Adrenal gland (tissue), 5 donors: Measurements from ENCODE around the gene LACTBL1.

Experiments used
- POLR2A ChIP-seq, 2 donors: fragments of 450-650 bp; IDR thresholded peaks; one replicate each; pipeline ENCODE4 v1.6.1; 2017; ENCODE audit warnings: antibody characterized with exemption in 2 of 2, mild to moderate bottlenecking in 2 of 2, moderate library complexity in 1 of 2
- TF ChIP-seq, protein P1 (sequence below), 6 experiments: fragments of 450-650 bp in 4 of 6; fragments of 200-600 bp in 2 of 6; sonication (generic) in 1 of 6; IDR thresholded peaks; 1 replicate in 5 of 6; 2 replicates in 1 of 6; pipeline versions ENCODE4 v1.5.1 to v1.8.0; 2016 to 2021; ENCODE audit warnings: antibody characterized with exemption in 6 of 6, mild to moderate bottlenecking in 2 of 6, moderate library complexity in 1 of 6
- donor health status: DM: no; HTN: no; CAD: no.

DNA sequence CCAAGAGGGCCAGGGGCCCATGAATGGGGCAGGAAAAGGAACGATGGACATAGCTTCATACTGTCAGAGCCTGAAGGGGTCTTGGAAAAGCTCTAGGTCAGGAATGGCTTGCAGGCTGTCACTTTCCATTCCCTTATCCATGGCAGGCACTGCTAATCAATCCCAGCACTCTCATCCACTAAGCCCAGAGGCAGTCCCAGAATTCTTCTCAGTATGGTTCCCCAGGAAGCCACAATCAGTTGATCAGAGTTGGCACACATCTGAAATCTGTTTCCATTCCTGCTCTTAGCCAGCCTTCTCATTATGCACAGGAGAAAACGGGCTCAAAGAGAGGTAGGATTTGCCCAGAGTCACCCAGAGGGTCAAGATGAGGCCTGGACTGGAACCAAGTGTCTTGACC is 65.7 kb downstream of the LACTBL1 start:
- TF ChIP-seq POLR2A (IDR thresholded peaks at IDR 0.05): no peak
- TF ChIP-seq, protein P1, sequence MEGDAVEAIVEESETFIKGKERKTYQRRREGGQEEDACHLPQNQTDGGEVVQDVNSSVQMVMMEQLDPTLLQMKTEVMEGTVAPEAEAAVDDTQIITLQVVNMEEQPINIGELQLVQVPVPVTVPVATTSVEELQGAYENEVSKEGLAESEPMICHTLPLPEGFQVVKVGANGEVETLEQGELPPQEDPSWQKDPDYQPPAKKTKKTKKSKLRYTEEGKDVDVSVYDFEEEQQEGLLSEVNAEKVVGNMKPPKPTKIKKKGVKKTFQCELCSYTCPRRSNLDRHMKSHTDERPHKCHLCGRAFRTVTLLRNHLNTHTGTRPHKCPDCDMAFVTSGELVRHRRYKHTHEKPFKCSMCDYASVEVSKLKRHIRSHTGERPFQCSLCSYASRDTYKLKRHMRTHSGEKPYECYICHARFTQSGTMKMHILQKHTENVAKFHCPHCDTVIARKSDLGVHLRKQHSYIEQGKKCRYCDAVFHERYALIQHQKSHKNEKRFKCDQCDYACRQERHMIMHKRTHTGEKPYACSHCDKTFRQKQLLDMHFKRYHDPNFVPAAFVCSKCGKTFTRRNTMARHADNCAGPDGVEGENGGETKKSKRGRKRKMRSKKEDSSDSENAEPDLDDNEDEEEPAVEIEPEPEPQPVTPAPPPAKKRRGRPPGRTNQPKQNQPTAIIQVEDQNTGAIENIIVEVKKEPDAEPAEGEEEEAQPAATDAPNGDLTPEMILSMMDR (IDR thresholded peaks at IDR 0.05): no peak
